GM23248 (cell line): Measurements from ENCODE around the gene CIDEC.

ENCODE experiments used
- EZH2 ChIP-seq: fragments of 200-600 bp; sonication (generic); IDR thresholded peaks from 2 replicates; pipeline ENCODE4 v1.6.1; 2018; ENCODE audit warnings: antibody characterized with exemption, mild to moderate bottlenecking; ENCODE audit not compliant: insufficient read depth, poor library complexity, severe bottlenecking
- EZH2phosphoT487 ChIP-seq: fragments of 200-600 bp; sonication (generic); IDR thresholded peaks from 2 replicates; pipeline ENCODE4 v1.6.1; 2018; ENCODE audit warnings: antibody characterized with exemption, moderate library complexity, mild to moderate bottlenecking, low read depth; ENCODE audit not compliant: insufficient read depth

GRCh38 chr3:9915254-9916141 is 35.4 kb upstream of the CIDEC start:
- TF ChIP-seq EZH2 (no peak), EZH2phosphoT487 (no peak)
